ENCODE data around the gene CDK17. TPM values are rescaled to one million over a fixed set of nuclear protein-coding genes. Genes with fewer than 3 reads are reported as not detected.

The CDK17 gene
- total RNA-seq, 2 donors from 2014 or later = 34.7 to 79.5 TPM

GRCh38 chr12:96336489-96336888 lies 63.8 kb downstream of the CDK17 start:
- H3K36me3 ChIP-seq = no peaks in the 10 kb centered on the region
- intact Hi-C loops (cut with DNase I) = no loop called here
- no peak overlapping the region for H3K4me3 ChIP-seq
- no peaks in the 10 kb centered on the region for H3K9me3 ChIP-seq
- H3K4me1 ChIP-seq (replicated peaks) = no peaks in the 10 kb centered on the region
- no peaks in the 10 kb centered on the region for H3K27me3 ChIP-seq (replicated peaks; ENCODE audit: insufficient read depth)
- no peak for TF ChIP-seq POLR2AphosphoS5 (IDR thresholded peaks at IDR 0.05)
- TF ChIP-seq POLR2A (IDR thresholded peaks at IDR 0.05) = no peak
- no peak for TF ChIP-seq CTCF (IDR thresholded peaks at IDR 0.05)
- WGBS = 96% methylated on average over 4 of the region's 4 CpGs
- no peak for DNase-seq (ENCODE audit: low spot score)
- H3K27ac ChIP-seq = no peak overlapping the region

GRCh38 chr12:96335270-96335669 lies 65.0 kb downstream of the CDK17 start:
- intact Hi-C loops (cut with DNase I) = no loop called here
- H3K27ac ChIP-seq = no peak overlapping the region
- 55% methylated on average over 5 of the region's 5 CpGs for WGBS
- H3K4me3 ChIP-seq = no peak overlapping the region
- H3K27me3 ChIP-seq (replicated peaks; ENCODE audit: insufficient read depth) = no peaks in the 10 kb centered on the region
- no peaks in the 10 kb centered on the region for H3K4me1 ChIP-seq (replicated peaks)
- no peaks in the 10 kb centered on the region for H3K36me3 ChIP-seq
- H3K9me3 ChIP-seq = no peaks in the 10 kb centered on the region
- no peak for DNase-seq (ENCODE audit: low spot score)
- TF ChIP-seq POLR2A (IDR thresholded peaks at IDR 0.05) (no peak), POLR2AphosphoS5 (IDR thresholded peaks at IDR 0.05) (no peak), CTCF (IDR thresholded peaks at IDR 0.05) (no peak)

GRCh38 chr12:96334502-96334901 lies 65.7 kb downstream of the CDK17 start:
- no peaks in the 10 kb centered on the region for H3K9me3 ChIP-seq
- 63% methylated on average over 2 of the region's 2 CpGs for WGBS
- H3K4me1 ChIP-seq (replicated peaks) = no peaks in the 10 kb centered on the region
- TF ChIP-seq POLR2AphosphoS5 (IDR thresholded peaks at IDR 0.05) (no peak), CTCF (IDR thresholded peaks at IDR 0.05) (no peak), POLR2A (IDR thresholded peaks at IDR 0.05) (no peak)
- intact Hi-C loops (cut with DNase I) = no loop called here
- DNase-seq (ENCODE audit: low spot score) = no peak
- no peak overlapping the region for H3K27ac ChIP-seq
- no peaks in the 10 kb centered on the region for H3K27me3 ChIP-seq (replicated peaks; ENCODE audit: insufficient read depth)
- H3K4me3 ChIP-seq = no peak overlapping the region
- H3K36me3 ChIP-seq = no peaks in the 10 kb centered on the region

- Histone ChIP-seq H3K27ac (no peak overlapping the region), H3K4me3 (no peak overlapping the region), H3K36me3 (no peaks in the 10 kb centered on the region), H3K4me1 (replicated peaks) (no peaks in the 10 kb centered on the region), H3K27me3 (replicated peaks; ENCODE audit: insufficient read depth) (no peaks in the 10 kb centered on the region), H3K9me3 (no peaks in the 10 kb centered on the region)
- WGBS = 43% methylated on average over 3 of the region's 3 CpGs
- DNase-seq (ENCODE audit: low spot score) = no peak
- intact Hi-C loops (cut with DNase I) = no loop called here
- TF ChIP-seq CTCF (IDR thresholded peaks at IDR 0.05) (no peak), POLR2AphosphoS5 (IDR thresholded peaks at IDR 0.05) (no peak), POLR2A (IDR thresholded peaks at IDR 0.05) (no peak)
Observed at GRCh38 chr12:96329545-96329944, 70.7 kb downstream of the CDK17 start.

GRCh38 chr12:96329018-96329417 lies 71.2 kb downstream of the CDK17 start:
- intact Hi-C loops (cut with DNase I) = no loop called here

More at GRCh38 chr12:96329018-96329417, 71.2 kb downstream of the CDK17 start:
- Histone ChIP-seq H3K27ac (no peak overlapping the region), H3K36me3 (no peaks in the 10 kb centered on the region), H3K9me3 (no peaks in the 10 kb centered on the region), H3K4me1 (replicated peaks) (no peaks in the 10 kb centered on the region), H3K27me3 (replicated peaks; ENCODE audit: insufficient read depth) (no peaks in the 10 kb centered on the region), H3K4me3 (no peak overlapping the region)
- no peak for DNase-seq (ENCODE audit: low spot score)
- TF ChIP-seq POLR2AphosphoS5 (IDR thresholded peaks at IDR 0.05) = no peak
- no peak for TF ChIP-seq CTCF (IDR thresholded peaks at IDR 0.05)
- TF ChIP-seq POLR2A (IDR thresholded peaks at IDR 0.05) = no peak
- WGBS = 93% methylated on average over 2 of the region's 2 CpGs

All from prostate gland (tissue), 2 donors.